Measurements from ENCODE around the gene ATG4D.
"Not testable (repeated sequence)": the region's sequence is repeated elsewhere in the genome, so short reads cannot be mapped to it uniquely, and the experiment has no call there.

Gene ATG4D

DNA sequence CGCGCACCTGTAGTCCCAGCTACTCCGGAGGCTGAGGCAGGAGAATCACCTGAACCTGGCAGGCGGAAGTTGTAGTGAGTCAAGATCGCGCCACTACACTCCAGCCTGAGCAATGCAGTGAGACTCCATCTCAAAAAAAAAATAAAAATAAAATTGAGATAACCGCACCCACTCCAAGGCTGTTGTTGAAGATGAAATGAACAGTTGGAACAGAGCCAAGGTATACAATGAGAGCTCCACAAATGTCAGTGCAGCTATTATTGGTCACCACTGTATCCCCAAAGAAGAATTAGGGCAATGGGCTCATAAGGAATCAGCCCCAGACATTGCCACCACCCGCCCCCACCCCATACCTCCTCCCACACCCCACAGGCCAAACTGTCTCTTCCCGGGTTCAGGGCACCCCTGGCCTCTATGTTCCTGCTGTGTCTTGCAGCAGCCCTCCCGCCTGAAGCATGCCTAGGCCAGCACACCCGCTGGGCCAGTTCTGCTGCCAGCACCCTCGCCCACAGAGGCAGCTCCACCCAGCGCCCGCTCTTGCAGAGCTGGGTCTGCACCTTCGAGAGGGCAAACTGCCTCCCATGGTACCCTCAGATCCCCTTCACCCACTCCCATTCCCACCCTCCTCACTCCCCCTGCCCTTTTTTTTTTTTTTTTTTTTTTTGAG is 22.9 kb upstream of the ATG4D start:
- DNase-seq = no peak

DNA sequence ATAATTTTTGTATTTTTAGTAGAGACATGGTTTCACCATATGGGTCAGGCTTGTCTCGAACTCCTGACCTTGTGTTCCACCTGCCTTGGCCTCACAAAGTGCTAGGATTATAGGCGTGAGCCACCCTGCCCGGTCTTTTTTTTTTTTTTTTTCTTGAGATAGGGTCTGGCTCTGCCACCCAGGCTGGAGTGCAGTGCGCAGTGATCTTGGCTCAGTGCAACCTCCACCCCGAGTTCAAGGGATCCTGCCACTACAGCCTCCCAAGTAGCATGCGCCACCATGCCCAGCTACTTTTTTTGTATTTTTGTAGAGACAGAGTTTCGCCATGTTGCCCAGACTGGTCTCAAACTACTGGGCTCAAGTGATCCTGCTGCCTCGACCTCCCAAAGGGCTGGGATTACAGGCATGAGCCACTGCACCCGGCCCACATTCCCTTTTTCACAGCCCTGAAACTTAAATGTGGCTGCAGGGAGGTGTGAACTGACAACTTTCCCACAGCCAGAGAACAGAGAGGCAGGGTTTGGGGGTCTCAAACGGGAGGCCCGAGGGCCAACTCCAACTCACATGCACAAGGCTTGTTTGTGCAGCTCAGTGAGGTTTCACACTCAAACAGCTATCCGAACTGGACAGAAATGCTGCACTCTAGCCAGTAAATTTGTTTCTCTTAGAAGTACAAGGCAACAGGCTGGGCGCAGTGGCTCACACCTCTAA is 22.1 kb upstream of the ATG4D start:
- no peak for DNase-seq

DNA sequence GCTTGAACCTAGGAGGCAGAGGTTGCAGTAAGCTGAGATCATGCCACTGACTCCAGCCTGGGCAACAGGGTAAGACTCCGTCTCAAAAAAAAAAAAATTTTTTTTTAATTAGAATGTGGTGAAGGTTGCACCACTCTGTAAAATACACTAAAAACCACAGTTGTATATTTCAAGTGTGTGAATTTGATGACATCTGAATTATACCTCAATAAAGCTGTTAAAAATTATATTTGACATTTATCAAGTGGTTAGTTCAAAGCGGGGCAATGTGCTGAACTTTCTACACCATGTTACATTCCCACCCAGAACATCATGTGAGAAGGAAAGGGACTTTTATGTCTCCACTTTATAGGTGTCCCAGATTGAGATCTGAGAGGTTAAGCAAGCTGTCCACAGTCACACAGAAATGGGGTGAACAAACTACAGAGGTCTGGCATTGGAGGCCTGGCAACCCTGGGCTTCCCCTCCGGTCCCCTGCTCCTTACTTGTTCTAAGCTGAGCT is 20.5 kb upstream of the ATG4D start:
- DNase-seq = no peak

DNA sequence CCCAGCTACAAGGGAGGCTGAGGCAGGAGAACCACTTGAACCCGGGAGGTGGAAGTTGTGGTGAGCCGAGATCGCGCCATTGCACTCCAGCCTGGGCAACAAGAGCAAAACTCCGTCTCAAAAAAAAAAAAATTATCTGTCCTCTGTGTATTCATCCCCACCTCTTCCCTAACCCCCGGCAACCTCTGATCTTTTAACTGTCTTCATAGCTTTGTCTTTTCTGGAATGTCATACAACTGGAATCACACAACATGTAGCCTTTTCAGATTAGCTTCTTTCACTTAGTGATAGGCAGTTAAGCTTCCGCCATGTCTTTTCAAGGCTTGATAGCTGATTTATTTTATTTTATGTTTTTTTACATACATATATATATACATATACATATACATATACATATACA is 18.1 kb upstream of the ATG4D start:
- DNase-seq = no peak

DNA sequence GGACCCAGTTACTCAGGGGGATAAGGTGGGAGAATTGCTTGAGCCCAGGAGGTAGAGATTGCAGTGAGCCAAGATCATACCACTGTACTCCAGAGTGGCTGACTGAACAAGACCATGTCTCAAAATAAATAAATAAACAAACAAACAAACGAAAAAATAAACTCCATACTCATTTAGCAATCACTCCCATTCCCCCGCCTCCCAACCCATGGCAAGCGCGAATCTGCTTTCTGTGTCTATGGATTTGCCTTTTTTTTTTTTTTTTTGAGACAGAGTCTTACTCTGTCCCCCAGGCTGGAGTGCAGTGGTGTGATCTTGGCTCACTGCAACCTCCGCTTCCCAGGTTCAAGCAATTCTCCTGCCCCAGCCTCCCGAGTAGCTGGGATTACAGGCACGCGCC is 16.8 kb upstream of the ATG4D start:
- DNase-seq = not testable (repeated sequence)

DNA sequence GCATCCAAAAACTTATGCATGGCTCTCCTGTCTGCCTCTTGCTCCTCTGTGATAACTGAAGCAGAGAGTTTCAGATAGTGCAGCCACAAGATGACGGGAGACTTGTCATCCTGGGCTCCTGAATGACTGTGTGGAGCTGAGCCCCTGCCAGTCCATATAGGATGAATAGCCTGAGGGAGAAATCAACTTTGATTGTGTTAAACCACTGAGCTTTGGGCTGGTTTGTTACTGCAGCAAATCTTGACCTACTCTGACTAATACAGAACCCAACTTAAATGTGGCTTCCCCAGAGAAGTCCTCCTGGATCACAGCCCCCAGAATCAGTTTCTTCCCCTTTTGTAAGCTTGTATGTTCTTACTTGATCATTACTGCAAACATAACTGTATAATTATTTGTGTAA is 11.2 kb upstream of the ATG4D start:
- no peak for DNase-seq

DNA sequence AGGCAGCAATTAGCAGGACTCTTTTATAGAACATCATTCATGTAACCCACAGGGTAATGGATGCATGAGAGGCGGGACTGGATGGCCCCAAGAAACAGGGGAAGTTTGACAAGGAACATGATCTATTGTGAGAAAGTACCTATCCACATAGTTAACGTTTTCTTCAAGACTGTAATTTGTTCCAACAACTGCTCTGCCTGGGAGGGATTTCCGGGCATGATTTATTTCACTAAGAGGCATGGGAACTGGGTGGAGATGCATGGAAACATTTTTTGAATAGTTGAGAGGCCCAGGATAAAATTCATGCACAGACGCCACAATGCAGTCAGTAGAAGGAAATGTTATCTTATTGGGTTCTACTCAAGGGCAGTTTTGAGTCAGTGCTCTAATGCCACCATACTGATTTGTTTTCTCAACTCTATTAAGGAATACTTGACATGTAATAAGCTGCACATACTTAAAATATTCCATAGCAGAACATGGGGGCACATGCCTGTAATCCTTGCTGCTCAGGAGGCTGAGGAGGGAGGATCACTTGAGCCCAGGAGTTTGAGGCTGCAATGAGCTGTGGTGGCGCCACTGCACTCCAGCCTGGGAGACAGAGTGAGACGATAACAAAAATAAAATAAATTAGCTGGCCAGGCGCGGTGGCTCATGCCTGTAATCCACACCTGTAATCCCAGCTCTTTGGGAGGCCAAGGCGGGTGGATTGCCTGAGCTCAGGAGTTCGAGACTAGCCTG is 9.9 kb upstream of the ATG4D start:
- DNase-seq = no peak

DNA sequence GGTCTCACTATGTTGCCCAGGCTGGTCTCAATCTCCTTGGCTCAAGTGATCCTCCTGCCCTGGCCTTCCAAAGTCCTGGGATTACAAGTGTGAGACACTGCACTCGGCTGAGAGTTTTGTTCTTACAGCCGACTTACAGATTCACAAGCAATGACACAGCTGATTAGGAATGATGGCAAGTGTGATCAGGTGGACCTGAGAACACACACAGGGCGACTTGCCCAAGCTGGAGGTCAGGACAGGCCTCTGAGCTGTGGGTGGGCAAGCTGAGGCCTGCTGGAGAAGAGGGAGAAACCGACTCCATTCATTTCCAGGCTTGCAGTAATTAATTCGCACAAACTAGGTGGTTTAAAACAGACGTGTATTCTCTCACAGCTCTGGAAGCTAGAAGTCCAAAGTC is 8.1 kb upstream of the ATG4D start:
- DNase-seq = no peak

DNA sequence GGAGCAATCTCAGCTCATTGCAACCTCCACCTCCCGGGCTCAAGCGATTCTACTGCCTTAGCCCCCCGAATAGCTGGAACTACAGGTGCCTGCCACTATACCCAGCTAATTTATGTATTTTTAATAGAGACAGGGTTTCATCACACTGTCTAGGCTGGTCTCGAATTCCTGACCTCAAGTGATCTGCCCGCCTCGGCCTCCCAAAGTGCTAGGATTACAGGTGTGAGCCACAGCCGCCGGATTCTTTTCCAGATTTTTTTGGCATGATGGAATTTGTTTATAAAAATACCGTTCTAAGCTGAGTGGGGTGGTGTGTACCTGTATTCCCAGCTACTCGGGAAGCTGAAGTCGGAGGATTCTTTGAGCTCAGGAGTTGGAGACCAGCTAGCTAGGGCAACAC is 6.0 kb upstream of the ATG4D start:
- no peak for DNase-seq

DNA sequence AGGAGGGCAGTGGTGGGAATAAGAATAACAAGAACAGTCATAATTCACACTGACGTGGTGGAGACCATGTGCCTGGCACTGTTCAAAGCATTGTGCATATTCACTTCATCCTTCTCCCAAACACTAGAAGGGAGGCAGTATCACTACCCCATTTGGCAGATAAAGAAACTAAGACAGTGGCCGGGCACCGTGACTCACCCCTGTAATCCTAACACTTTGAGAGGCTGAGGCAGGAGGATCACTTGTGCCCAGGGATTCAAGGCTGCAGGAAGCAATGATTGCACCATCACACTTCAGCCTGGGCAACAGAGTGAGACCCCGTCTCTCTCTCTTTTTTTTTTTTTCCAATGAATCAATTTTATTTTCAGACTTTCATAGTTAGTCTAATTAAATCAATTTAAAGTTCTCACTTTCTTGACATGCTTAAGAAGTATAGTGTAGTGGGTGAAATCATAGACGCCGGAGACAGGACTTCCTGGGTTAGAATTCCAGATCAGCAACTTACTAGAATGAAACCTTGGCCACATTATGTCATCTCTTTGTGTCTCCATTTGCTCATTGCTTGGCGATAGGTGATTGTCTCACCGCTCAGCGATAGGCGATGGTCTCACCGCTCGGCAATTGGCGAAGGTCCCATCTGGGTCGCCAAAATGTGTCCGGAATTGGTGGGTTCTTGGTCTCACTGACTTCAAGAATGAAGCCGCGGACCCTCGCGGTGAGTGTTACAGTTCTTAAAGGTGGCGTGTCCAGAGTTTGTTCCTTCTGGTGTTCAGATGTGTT is 5.3 kb upstream of the ATG4D start:
- no peak for DNase-seq

DNA sequence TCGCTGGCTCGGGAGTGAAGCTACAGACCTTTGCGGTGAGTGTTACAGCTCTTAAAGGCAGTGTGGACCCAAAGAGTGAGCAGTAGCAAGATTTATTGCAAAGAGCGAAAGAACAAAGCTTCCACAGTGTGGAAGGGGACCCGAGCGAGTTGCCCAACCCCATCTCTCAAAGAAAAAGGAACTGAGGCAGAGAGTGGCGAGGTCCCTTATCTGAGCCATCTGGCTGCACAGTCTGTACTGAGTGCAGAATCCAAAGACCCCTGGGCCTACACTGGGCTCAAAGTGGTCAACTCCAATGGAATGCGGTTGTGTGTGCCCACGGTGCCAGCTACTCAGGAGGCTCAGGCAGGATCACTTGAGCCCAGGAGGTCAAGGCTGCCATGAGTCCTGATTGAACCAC is 4.7 kb upstream of the ATG4D start:
- DNase-seq = not testable (repeated sequence)

DNA sequence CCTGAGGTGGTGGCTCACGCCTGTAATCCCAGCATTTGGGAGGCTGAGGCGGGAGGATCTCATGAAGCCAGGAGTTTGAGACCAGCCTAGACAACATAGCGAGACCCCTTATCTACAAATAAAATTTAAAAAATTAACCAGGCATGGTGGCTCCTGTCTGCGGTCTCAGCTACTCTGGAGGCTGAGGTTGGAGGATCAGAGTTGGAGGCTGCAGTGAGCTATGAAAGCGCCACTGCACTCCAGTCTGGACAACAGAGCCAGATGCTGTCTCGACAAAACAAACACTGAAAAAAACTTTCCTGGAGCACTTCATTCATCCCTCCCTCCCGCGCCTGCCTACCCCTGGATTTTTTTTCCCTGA is 665 bp upstream of the ATG4D start:
- DNase-seq = no peak

DNA sequence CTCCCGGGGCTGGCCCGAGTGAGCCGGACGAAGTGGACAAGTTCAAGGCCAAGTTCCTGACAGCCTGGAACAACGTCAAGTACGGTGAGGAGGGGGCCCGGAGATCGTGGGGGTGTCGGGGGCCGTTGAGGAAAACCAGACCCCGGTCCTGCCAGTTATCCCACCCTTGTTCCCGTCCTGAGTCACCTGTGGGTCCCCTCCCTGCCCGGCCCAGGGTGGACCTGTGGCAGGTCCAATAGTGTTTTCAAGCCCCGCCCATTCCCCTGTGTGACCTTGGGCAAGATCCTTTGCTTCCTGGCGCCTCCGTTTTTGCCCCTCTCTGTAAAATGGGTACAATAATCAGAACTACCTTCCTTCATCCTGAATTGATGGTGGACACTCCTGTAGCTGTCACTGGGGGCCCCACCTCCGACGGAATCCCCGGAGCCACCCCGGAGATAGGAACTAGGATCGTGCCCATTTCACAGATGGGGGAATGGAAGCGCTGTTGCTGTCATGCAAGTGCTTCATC is 593 bp downstream of the ATG4D start:
- no peak for DNase-seq

DNA sequence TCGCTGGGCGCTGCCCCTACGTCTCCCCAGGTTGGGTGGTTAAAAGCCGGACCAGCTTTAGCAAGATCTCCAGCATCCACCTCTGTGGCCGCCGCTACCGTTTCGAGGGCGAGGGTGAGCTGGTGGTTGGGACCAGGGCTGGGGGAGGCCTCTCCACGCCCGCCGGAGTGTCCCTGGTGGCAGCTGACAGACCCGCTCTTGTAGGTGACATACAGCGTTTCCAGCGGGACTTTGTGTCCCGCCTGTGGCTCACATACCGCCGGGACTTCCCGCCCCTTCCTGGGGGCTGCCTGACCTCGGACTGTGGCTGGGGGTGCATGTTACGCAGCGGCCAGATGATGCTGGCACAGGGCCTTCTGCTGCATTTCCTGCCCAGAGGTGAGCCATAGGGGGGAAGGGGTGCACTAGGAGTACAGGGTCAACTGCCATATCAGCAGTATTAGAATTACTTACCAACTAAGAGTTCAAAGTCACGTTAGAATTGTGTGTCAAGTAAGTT is 1.1 kb downstream of the ATG4D start:
- DNase-seq = no peak

DNA sequence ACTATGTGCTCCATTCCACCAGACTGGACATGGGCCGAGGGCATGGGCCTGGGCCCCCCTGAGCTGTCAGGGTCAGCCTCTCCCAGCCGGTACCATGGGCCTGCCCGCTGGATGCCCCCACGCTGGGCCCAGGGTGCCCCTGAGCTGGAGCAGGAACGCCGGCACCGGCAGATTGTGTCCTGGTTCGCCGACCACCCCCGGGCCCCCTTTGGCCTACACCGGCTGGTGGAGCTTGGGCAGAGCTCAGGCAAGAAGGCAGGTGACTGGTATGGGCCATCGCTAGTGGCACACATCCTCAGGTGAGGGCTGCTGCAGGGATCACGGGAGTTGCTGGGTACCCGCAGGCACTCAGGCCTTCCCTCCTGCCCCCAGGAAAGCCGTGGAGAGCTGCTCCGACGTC is 3.1 kb downstream of the ATG4D start:
- no peak for DNase-seq

DNA sequence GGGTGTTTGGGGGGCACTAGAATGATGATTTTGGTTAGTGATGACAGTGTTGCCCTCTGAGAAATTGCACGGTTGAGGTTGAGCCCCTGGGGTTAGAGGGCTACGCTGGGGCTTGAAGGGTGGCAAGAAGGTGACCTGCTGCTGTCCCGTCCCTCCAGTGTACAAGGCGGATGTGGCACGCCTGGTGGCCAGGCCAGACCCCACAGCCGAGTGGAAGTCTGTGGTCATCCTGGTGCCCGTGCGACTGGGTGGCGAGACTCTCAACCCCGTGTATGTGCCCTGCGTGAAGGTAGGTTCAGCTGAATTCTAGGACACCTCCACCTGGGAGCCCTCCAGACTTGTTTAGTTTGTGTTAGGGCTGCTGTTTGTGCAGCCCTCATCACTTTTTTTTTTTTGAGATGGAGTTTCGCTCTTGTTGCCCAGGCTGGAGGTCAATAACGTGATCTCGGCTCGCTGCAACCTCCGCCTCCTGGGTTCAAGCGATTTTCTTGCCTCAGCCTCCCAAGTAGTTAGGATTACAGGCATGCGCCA is 5.1 kb downstream of the ATG4D start:
- no peak for DNase-seq

DNA sequence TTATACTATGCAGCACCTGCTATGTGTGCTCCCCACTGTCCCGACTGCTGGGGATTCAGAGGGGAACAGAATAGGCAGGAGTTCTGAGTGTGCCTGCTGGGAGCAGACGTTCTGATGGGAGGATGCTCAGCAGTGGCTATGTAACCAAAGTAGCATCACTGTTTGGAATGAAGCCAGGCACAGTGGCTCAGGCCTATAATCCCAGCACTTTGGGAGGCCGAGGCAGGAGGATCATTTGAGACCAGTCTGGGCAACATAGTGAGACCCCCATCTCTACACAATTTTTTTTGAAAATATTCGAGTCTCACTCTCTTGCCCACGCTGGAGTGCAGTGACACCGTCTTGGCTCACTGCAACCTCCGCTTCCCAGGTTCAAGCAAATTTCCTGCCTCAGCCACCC is 6.0 kb downstream of the ATG4D start:
- DNase-seq = no peak

DNA sequence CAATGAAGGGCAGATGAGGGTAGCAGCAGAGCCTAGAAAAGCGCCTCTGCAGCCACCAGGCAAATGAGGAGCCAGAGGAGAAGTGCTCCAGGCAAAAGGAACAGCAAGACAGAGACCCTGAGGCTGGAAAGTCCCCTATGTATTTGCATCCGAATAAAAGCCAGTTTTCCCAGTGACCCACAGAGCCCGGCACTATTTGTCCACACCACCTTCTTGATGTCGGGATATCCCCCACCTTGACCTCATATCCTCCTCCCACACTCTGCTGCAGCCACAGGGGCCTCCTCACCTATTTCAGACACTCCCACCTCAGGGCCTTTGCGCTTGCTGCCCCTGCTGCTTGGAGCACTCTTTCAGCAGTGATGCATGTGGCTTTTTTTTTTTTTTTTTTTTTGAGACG is 6.6 kb downstream of the ATG4D start:
- DNase-seq = no peak

DNA sequence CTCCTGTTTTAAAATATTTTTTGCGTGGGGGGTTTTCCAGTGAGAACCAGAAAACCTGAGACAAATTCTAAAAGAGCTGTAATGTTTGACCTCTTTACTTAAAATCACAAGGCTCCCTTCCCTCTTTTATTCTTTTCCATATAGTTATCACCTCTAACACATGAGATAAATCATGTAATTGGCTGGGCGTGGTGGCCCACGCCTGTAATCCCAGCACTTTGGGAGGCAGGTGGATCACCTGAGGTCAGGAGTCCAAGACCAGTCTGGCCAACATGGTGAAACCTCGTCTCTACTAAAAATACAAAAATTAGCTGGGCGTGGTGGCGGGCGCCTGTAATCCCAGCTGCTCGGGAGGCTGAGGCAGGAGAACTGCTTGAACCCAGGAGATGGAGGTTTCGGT is 7.3 kb downstream of the ATG4D start:
- DNase-seq = not testable (repeated sequence)

DNA sequence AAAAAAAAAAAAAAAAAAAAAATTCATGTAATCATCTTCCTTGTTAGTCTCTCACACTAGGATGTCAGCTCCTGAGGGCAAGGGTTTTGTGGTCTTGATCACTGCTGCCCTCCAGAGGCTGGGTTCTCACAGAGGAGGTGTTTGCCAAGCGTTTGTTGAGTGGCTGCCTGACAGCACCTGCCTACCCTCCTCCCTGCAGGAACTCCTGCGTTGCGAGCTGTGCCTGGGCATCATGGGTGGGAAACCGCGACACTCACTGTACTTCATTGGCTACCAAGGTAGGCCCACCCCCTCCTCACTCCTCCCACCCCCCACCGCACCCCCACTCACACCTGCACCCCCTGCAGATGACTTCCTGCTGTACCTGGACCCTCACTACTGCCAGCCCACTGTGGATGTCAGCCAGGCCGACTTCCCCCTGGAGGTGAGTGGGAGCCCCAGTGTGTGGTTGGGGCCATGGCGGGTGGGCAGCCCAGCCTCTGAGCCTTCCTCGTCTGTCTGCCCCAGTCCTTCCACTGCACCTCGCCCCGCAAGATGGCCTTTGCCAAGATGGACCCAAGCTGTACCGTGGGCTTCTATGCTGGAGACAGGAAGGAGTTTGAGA is 8.1 kb downstream of the ATG4D start:
- no peak for DNase-seq

DNA sequence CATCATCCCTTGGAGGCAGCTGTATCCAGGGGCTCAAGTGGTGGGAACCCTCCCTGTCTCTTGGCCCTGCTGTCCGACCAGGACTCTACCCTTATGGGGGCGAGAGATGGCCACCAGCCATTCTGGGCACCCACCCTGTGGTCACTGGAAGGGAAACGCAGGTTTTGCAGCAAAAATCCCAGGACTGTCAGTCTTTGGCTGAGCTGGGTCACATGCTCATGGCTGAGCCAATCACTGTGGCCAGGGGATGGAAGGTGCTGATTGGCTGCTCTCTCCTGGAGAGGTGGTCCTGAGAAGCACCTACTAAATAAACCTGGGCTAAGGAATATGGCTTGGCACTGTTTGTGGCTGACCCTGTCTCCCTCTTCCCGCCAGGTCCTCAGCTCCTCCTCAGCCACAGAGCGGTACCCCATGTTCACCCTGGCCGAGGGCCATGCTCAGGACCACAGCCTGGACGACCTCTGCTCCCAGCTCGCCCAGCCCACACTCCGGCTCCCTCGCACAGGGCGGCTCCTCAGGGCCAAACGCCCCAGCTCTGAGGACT is 8.9 kb downstream of the ATG4D start:
- DNase-seq = no peak
